HEK293 (cell line): Measurements from ENCODE around the gene ABHD12B.

Experiments
- KLF8 ChIP-seq: fragments of 450-650 bp; formaldehyde crosslinking; IDR thresholded peaks from 2 replicates; pipeline ENCODE4 v1.5.1; 2016; ENCODE audit warnings: missing biosample characterization, missing genetic modification characterization
- TCF7L2 ChIP-seq: IDR thresholded peaks from 2 replicates; pipeline ENCODE4 v1.6.1; 2011; ENCODE audit warnings: low read depth, mild to moderate bottlenecking, inconsistent platforms, low read length, moderate library complexity, borderline replicate concordance
- ZBTB21 ChIP-seq: fragments of 450-650 bp; formaldehyde crosslinking; IDR thresholded peaks from 2 replicates; pipeline ENCODE4 v1.5.1; 2017; ENCODE audit warnings: missing biosample characterization, missing genetic modification characterization
- ZBTB48 ChIP-seq: fragments of 450-650 bp; formaldehyde crosslinking; IDR thresholded peaks from 2 replicates; pipeline ENCODE4 v1.5.1; 2016; ENCODE audit warnings: missing biosample characterization, missing genetic modification characterization
- ZFHX2 ChIP-seq: fragments of 450-650 bp; formaldehyde crosslinking; conservative IDR thresholded peaks from 2 replicates; pipeline ENCODE4 v1.5.1; 2016; ENCODE audit warnings: missing biosample characterization, missing genetic modification characterization
- ZFP41 ChIP-seq: fragments of 450-650 bp; formaldehyde crosslinking; IDR thresholded peaks from 2 replicates; pipeline ENCODE4 v1.5.1; 2016; ENCODE audit warnings: missing biosample characterization, missing genetic modification characterization, borderline replicate concordance
- ZNF121 ChIP-seq: fragments of 450-650 bp; formaldehyde crosslinking; IDR thresholded peaks from 2 replicates; pipeline ENCODE4 v1.5.1; 2016; ENCODE audit warnings: missing biosample characterization, missing genetic modification characterization
- ZNF146 ChIP-seq: fragments of 450-650 bp; formaldehyde crosslinking; IDR thresholded peaks from 2 replicates; pipeline ENCODE4 v1.5.1; 2016; ENCODE audit warnings: missing biosample characterization, missing genetic modification characterization
- ZNF157 ChIP-seq: fragments of 450-650 bp; formaldehyde crosslinking; IDR thresholded peaks from 2 replicates; pipeline ENCODE4 v1.5.1; 2016; ENCODE audit warnings: missing biosample characterization, missing genetic modification characterization
- ZNF16 ChIP-seq: fragments of 450-650 bp; formaldehyde crosslinking; IDR thresholded peaks from 2 replicates; pipeline ENCODE4 v1.5.1; 2016; ENCODE audit warnings: low read depth, missing biosample characterization, missing genetic modification characterization
- ZNF423 ChIP-seq: fragments of 450-650 bp; formaldehyde crosslinking; IDR thresholded peaks from 2 replicates; pipeline ENCODE4 v1.5.1; 2016; ENCODE audit warnings: missing biosample characterization, missing genetic modification characterization
- ZNF426 ChIP-seq: fragments of 450-650 bp; formaldehyde crosslinking; IDR thresholded peaks from 2 replicates; pipeline ENCODE4 v1.5.1; 2017; ENCODE audit warnings: missing biosample characterization, missing genetic modification characterization, mild to moderate bottlenecking, inconsistent platforms, moderate library complexity
- ZNF48 ChIP-seq: fragments of 450-650 bp; formaldehyde crosslinking; IDR thresholded peaks from 2 replicates; pipeline ENCODE4 v1.5.1; 2016; ENCODE audit warnings: missing biosample characterization, missing genetic modification characterization
- ZNF544 ChIP-seq: fragments of 450-650 bp; formaldehyde crosslinking; IDR thresholded peaks from 2 replicates; pipeline ENCODE4 v1.5.0; 2017; ENCODE audit warnings: missing biosample characterization, missing genetic modification characterization
- ZNF558 ChIP-seq: fragments of 450-650 bp; formaldehyde crosslinking; IDR thresholded peaks from 2 replicates; pipeline ENCODE4 v1.5.1; 2016; ENCODE audit warnings: missing biosample characterization, missing genetic modification characterization
- ZNF610 ChIP-seq: fragments of 450-650 bp; formaldehyde crosslinking; IDR thresholded peaks from 2 replicates; pipeline ENCODE4 v1.5.1; 2016; ENCODE audit warnings: missing biosample characterization, missing genetic modification characterization, borderline replicate concordance
- ZNF623 ChIP-seq: fragments of 450-650 bp; formaldehyde crosslinking; IDR thresholded peaks from 2 replicates; pipeline ENCODE4 v1.5.1; 2016; ENCODE audit warnings: missing biosample characterization, missing genetic modification characterization
- ZNF629 ChIP-seq: fragments of 450-650 bp; formaldehyde crosslinking; IDR thresholded peaks from 2 replicates; pipeline ENCODE4 v1.5.1; 2017; ENCODE audit warnings: missing biosample characterization, missing genetic modification characterization
- ZNF664 ChIP-seq: fragments of 450-650 bp; formaldehyde crosslinking; IDR thresholded peaks from 2 replicates; pipeline ENCODE4 v1.5.1; 2016; ENCODE audit warnings: missing biosample characterization, missing genetic modification characterization
- ZNF670 ChIP-seq: fragments of 450-650 bp; formaldehyde crosslinking; IDR thresholded peaks from 2 replicates; pipeline ENCODE4 v1.5.1; 2016; ENCODE audit warnings: missing biosample characterization, missing genetic modification characterization, low read depth
- ZNF677 ChIP-seq: fragments of 450-650 bp; IDR thresholded peaks from 2 replicates; pipeline ENCODE4 v1.5.0; 2018; ENCODE audit warnings: missing biosample characterization, mild to moderate bottlenecking, missing genetic modification characterization, moderate library complexity
- ZNF792 ChIP-seq: fragments of 450-650 bp; formaldehyde crosslinking; IDR thresholded peaks from 2 replicates; pipeline ENCODE4 v1.5.1; 2016; ENCODE audit warnings: missing biosample characterization, missing genetic modification characterization
- TF ChIP-seq, protein P1 (sequence below): fragments of 450-650 bp; formaldehyde crosslinking; IDR thresholded peaks from 2 replicates; pipeline ENCODE4 v1.5.1; 2016; ENCODE audit warnings: missing biosample characterization, missing genetic modification characterization
- TF ChIP-seq, protein P2 (sequence below): fragments of 450-650 bp; formaldehyde crosslinking; IDR thresholded peaks from 2 replicates; pipeline ENCODE4 v1.5.1; 2016; ENCODE audit warnings: missing biosample characterization, missing genetic modification characterization, borderline replicate concordance
- TF ChIP-seq, protein P3 (sequence below): fragments of 450-650 bp; formaldehyde crosslinking; IDR thresholded peaks from 2 replicates; pipeline ENCODE4 v1.5.0; 2017; ENCODE audit warnings: missing biosample characterization, missing genetic modification characterization, borderline replicate concordance
- TF ChIP-seq, protein P4 (sequence below): fragments of 450-650 bp; formaldehyde crosslinking; IDR thresholded peaks from 2 replicates; pipeline ENCODE4 v1.5.1; 2016; ENCODE audit warnings: missing biosample characterization, missing genetic modification characterization, borderline replicate concordance

ABHD12B gene

DNA sequence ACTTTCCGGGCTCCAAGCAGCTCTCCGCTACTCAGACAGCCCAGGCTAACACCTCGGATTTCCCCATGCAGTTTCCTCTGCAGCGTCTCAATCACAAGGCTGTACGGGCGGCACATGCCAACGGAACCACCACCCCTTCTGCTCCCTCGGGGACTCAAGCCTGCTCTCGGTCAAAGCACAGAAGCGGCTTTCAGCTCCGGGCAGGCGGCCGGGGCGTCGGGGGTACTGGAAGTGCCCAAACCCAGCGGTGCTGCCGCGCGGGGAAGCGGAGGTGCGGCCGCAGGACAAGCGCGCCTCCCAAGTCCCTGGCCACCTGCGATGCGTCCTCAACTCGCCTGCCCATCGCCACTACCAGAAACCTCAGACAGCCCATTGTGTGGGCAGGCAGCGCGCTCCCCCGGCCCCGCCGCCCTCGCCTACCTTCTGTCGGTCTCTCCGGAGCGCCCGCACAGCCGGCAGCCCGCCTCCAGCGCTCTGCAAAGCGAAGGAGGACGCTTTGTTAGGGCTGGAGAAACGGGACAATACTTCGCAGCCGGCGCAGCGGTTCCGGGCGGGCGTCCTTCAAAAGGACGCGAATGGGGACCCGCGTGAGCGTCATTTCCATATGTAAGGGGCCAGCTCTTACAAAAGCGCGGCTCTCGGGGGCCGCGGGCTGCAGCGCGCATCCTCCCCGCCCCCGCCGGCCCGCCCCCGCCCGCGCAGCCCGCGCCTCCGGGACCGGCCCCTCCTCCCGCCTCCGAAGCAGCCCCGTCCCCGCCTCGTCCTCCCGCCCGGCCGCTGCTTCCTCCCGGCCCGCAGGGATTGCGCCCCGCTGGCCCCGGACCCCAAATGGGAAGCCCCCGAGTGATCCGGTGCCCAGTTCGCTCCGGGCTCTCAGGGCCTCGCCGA, 41.6 kb upstream of the ABHD12B start (continued):
- no peak; the same call in 1 of the 2 replicates for TF ChIP-seq KLF8
- TF ChIP-seq, protein P1, sequence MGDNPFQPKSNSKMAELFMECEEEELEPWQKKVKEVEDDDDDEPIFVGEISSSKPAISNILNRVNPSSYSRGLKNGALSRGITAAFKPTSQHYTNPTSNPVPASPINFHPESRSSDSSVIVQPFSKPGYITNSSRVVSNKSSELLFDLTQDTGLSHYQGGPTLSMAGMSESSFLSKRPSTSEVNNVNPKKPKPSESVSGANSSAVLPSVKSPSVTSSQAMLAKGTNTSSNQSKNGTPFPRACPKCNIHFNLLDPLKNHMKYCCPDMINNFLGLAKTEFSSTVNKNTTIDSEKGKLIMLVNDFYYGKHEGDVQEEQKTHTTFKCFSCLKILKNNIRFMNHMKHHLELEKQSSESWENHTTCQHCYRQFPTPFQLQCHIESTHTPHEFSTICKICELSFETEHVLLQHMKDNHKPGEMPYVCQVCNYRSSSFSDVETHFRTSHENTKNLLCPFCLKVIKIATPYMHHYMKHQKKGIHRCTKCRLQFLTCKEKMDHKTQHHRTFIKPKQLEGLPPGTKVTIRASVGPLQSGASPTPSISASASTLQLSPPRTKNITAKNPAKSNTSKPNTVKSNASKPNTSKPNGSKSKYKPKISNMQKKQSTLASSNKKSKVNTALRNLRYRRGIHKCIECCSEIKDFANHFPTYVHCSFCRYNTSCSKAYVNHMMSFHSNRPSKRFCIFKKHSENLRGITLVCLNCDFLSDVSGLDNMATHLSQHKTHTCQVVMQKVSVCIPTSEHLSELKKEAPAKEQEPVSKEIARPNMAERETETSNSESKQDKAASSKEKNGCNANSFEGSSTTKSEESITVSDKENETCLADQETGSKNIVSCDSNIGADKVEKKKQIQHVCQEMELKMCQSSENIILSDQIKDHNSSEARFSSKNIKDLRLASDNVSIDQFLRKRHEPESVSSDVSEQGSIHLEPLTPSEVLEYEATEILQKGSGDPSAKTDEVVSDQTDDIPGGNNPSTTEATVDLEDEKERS (tag by site-specific recombination): no peak
- TF ChIP-seq ZFP41 (tag by site-specific recombination): no peak
- TF ChIP-seq TCF7L2: no peak
- TF ChIP-seq, protein P2, sequence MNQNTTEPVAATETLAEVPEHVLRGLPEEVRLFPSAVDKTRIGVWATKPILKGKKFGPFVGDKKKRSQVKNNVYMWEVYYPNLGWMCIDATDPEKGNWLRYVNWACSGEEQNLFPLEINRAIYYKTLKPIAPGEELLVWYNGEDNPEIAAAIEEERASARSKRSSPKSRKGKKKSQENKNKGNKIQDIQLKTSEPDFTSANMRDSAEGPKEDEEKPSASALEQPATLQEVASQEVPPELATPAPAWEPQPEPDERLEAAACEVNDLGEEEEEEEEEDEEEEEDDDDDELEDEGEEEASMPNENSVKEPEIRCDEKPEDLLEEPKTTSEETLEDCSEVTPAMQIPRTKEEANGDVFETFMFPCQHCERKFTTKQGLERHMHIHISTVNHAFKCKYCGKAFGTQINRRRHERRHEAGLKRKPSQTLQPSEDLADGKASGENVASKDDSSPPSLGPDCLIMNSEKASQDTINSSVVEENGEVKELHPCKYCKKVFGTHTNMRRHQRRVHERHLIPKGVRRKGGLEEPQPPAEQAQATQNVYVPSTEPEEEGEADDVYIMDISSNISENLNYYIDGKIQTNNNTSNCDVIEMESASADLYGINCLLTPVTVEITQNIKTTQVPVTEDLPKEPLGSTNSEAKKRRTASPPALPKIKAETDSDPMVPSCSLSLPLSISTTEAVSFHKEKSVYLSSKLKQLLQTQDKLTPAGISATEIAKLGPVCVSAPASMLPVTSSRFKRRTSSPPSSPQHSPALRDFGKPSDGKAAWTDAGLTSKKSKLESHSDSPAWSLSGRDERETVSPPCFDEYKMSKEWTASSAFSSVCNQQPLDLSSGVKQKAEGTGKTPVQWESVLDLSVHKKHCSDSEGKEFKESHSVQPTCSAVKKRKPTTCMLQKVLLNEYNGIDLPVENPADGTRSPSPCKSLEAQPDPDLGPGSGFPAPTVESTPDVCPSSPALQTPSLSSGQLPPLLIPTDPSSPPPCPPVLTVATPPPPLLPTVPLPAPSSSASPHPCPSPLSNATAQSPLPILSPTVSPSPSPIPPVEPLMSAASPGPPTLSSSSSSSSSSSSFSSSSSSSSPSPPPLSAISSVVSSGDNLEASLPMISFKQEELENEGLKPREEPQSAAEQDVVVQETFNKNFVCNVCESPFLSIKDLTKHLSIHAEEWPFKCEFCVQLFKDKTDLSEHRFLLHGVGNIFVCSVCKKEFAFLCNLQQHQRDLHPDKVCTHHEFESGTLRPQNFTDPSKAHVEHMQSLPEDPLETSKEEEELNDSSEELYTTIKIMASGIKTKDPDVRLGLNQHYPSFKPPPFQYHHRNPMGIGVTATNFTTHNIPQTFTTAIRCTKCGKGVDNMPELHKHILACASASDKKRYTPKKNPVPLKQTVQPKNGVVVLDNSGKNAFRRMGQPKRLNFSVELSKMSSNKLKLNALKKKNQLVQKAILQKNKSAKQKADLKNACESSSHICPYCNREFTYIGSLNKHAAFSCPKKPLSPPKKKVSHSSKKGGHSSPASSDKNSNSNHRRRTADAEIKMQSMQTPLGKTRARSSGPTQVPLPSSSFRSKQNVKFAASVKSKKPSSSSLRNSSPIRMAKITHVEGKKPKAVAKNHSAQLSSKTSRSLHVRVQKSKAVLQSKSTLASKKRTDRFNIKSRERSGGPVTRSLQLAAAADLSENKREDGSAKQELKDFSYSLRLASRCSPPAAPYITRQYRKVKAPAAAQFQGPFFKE: no peak
- TF ChIP-seq ZNF792 (tag by site-specific recombination): no peak
- TF ChIP-seq ZNF610 (tag by site-specific recombination): no peak
- TF ChIP-seq ZNF558 (tag by site-specific recombination): no peak
- no peak for TF ChIP-seq ZNF121 (tag by site-specific recombination)
- TF ChIP-seq ZNF629: no peak; the same call in 1 of the 2 replicates
- no peak for TF ChIP-seq ZNF664
- no peak for TF ChIP-seq ZNF157 (tag by site-specific recombination)
- TF ChIP-seq ZNF623 (tag by site-specific recombination): no peak
- no peak for TF ChIP-seq ZNF544
- TF ChIP-seq ZNF426 (tag by site-specific recombination): no peak
- TF ChIP-seq ZNF670 (tag by site-specific recombination): no peak
- peak; percentile 57 for TF ChIP-seq ZBTB48
- TF ChIP-seq ZNF423 (tag by site-specific recombination): no peak
- TF ChIP-seq, protein P3, sequence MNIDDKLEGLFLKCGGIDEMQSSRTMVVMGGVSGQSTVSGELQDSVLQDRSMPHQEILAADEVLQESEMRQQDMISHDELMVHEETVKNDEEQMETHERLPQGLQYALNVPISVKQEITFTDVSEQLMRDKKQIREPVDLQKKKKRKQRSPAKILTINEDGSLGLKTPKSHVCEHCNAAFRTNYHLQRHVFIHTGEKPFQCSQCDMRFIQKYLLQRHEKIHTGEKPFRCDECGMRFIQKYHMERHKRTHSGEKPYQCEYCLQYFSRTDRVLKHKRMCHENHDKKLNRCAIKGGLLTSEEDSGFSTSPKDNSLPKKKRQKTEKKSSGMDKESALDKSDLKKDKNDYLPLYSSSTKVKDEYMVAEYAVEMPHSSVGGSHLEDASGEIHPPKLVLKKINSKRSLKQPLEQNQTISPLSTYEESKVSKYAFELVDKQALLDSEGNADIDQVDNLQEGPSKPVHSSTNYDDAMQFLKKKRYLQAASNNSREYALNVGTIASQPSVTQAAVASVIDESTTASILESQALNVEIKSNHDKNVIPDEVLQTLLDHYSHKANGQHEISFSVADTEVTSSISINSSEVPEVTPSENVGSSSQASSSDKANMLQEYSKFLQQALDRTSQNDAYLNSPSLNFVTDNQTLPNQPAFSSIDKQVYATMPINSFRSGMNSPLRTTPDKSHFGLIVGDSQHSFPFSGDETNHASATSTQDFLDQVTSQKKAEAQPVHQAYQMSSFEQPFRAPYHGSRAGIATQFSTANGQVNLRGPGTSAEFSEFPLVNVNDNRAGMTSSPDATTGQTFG (tag by site-specific recombination): no peak
- TF ChIP-seq ZNF677 (tag by site-specific recombination): no peak
- peak; percentile 88 for TF ChIP-seq ZFHX2 (tag by site-specific recombination)
- TF ChIP-seq, protein P4, sequence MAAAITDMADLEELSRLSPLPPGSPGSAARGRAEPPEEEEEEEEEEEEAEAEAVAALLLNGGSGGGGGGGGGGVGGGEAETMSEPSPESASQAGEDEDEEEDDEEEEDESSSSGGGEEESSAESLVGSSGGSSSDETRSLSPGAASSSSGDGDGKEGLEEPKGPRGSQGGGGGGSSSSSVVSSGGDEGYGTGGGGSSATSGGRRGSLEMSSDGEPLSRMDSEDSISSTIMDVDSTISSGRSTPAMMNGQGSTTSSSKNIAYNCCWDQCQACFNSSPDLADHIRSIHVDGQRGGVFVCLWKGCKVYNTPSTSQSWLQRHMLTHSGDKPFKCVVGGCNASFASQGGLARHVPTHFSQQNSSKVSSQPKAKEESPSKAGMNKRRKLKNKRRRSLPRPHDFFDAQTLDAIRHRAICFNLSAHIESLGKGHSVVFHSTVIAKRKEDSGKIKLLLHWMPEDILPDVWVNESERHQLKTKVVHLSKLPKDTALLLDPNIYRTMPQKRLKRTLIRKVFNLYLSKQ: no peak
- no peak for TF ChIP-seq ZNF146 (tag by site-specific recombination)
- TF ChIP-seq ZBTB21: no peak
- no peak for TF ChIP-seq ZNF48 (tag by site-specific recombination)
- TF ChIP-seq ZNF16 (tag by site-specific recombination): no peak
